Natural killer cell treated with Interleukin-12 subunit alpha and Interleukin-12 subunit beta and Interleukin-15 and Interleukin-18, amount 100 ng/mL, for 72 hours (primary cell): ENCODE measurements around the gene INTS3. TPM values are rescaled to one million over a fixed set of nuclear protein-coding genes. Genes with fewer than 3 reads are reported as not detected.
"Not testable (repeated sequence)": the region's sequence is repeated elsewhere in the genome, so short reads cannot be mapped to it uniquely, and the experiment has no call there.

ENCODE experiments used
- ATAC-seq, 2 donors: fragments of 150-1000 bp; cut with Tn5 transposase in 1 of 2; sonication (Bioruptor Pico), chemical (Tn5 transposase) in 1 of 2; 2 replicates each; pipeline ENCODE4 v1.10.0; 2021
- DNase-seq: peaks from one replicate; pipeline ENCODE4 v3.0.0; 2022; ENCODE audit warnings: low spot score
- H3K27ac Mint-ChIP-seq, 2 donors: 1 replicate in 1 of 2; 2 replicates in 1 of 2; pipeline ENCODE4 v1.8.0; 2022; ENCODE audit warnings: mixed read lengths in 2 of 2, mild to moderate bottlenecking in 1 of 2, moderate library complexity in 1 of 2
- H3K27me3 Mint-ChIP-seq, 2 donors: 1 replicate in 1 of 2; 2 replicates in 1 of 2; pipeline ENCODE4 v1.8.0; 2022; ENCODE audit warnings: mixed read lengths in 2 of 2
- H3K36me3 Mint-ChIP-seq: one replicate; pipeline ENCODE4 v1.8.0; 2022; ENCODE audit warnings: mixed read lengths
- H3K4me1 Mint-ChIP-seq, 2 donors: 1 replicate in 1 of 2; 2 replicates in 1 of 2; pipeline ENCODE4 v1.8.0; 2022; ENCODE audit warnings: low read depth in 2 of 2, mixed read lengths in 2 of 2, mild to moderate bottlenecking in 1 of 2
- H3K4me3 Mint-ChIP-seq: one replicate; pipeline ENCODE4 v1.8.0; 2022; ENCODE audit warnings: mixed read lengths
- H3K9me3 Mint-ChIP-seq: 2 replicates; pipeline ENCODE4 v1.8.0; 2022; ENCODE audit warnings: mixed read lengths
- total RNA-seq, 2 donors: library from RNA; stranded (reverse); gene quantifications; one replicate each; pipeline ENCODE4 v1.2.3, GENCODE V29; 2022

Gene INTS3
- total RNA-seq, 2 donors from 2014 or later: 42.1 to 62.0 TPM

GRCh38 chr1:153752072-153752471 lies 24.2 kb downstream of the INTS3 start:
- Mint-ChIP-seq H3K9me3 (no peaks in the 10 kb centered on the region), H3K4me3 (no peak overlapping the region), H3K27ac (peak overlapping the region in 1 of 2 donors; percentile 24), H3K27me3 (no peaks in the 10 kb centered on the region), H3K36me3 (peaks cover 23% of the 10 kb centered on the region), H3K4me1 (peaks cover 0 to 8% of the 10 kb centered on the region in 2 donors)
- no peak for DNase-seq
- no peak for ATAC-seq

GRCh38 chr1:153752571-153753195 lies 24.8 kb downstream of the INTS3 start:
- no peak for DNase-seq
- Mint-ChIP-seq H3K27me3 (no peaks in the 10 kb centered on the region), H3K4me3 (no peak overlapping the region), H3K36me3 (peaks cover 25% of the 10 kb centered on the region), H3K27ac (peak overlapping the region in 1 of 2 donors; percentile 24), H3K4me1 (peaks cover 0 to 8% of the 10 kb centered on the region in 2 donors), H3K9me3 (no peaks in the 10 kb centered on the region)
- ATAC-seq: no peak

- Mint-ChIP-seq H3K4me1 (peaks cover 0 to 4% of the 10 kb centered on the region in 2 donors), H3K27ac (no peak overlapping the region), H3K27me3 (no peaks in the 10 kb centered on the region), H3K36me3 (peaks cover 20% of the 10 kb centered on the region), H3K9me3 (no peaks in the 10 kb centered on the region), H3K4me3 (no peak overlapping the region)
- DNase-seq: no peak
- no peak for ATAC-seq
Measured at GRCh38 chr1:153754266-153754665, 26.4 kb downstream of the INTS3 start.

- Mint-ChIP-seq H3K4me3 (no peak overlapping the region), H3K27ac (peak overlapping the region in 1 of 2 donors; percentile 47), H3K9me3 (no peaks in the 10 kb centered on the region), H3K27me3 (no peaks in the 10 kb centered on the region), H3K36me3 (peaks cover 6% of the 10 kb centered on the region), H3K4me1 (no peaks in the 10 kb centered on the region)
- ATAC-seq (no peak), DNase-seq (no peak)
Measured at GRCh38 chr1:153760440-153760839, 32.6 kb downstream of the INTS3 start.

GRCh38 chr1:153763365-153764225 lies 35.7 kb downstream of the INTS3 start:
- Mint-ChIP-seq H3K27ac (no peak overlapping the region), H3K27me3 (no peaks in the 10 kb centered on the region), H3K4me1 (no peaks in the 10 kb centered on the region), H3K4me3 (no peak overlapping the region), H3K9me3 (no peaks in the 10 kb centered on the region), H3K36me3 (peaks cover 10% of the 10 kb centered on the region)
- ATAC-seq (no peak), DNase-seq (no peak)

GRCh38 chr1:153764310-153764709 lies 36.5 kb downstream of the INTS3 start:
- no peaks in the 10 kb centered on the region for H3K9me3 Mint-ChIP-seq
- peaks cover 10% of the 10 kb centered on the region for H3K36me3 Mint-ChIP-seq
- ATAC-seq (no peak), DNase-seq (no peak)
- H3K27me3 Mint-ChIP-seq: no peaks in the 10 kb centered on the region
- H3K27ac Mint-ChIP-seq: no peak overlapping the region
- H3K4me3 Mint-ChIP-seq: no peak overlapping the region
- H3K4me1 Mint-ChIP-seq: no peaks in the 10 kb centered on the region

- H3K27ac Mint-ChIP-seq, DNase-seq, H3K27me3 Mint-ChIP-seq, H3K9me3 Mint-ChIP-seq, ATAC-seq, H3K4me1 Mint-ChIP-seq, H3K4me3 Mint-ChIP-seq: not testable (repeated sequence)
- H3K36me3 Mint-ChIP-seq: peaks cover 10% of the 10 kb centered on the region
Measured at GRCh38 chr1:153766663-153767062, 38.8 kb downstream of the INTS3 start.

GRCh38 chr1:153767519-153767918 lies 39.7 kb downstream of the INTS3 start:
- DNase-seq: no peak
- no peak for ATAC-seq
- H3K27ac Mint-ChIP-seq: no peak overlapping the region
- H3K4me3 Mint-ChIP-seq: no peak overlapping the region
- no peaks in the 10 kb centered on the region for H3K9me3 Mint-ChIP-seq
- peaks cover 10% of the 10 kb centered on the region for H3K36me3 Mint-ChIP-seq
- H3K4me1 Mint-ChIP-seq: peaks cover 0 to 5% of the 10 kb centered on the region in 2 donors
- no peaks in the 10 kb centered on the region for H3K27me3 Mint-ChIP-seq

- H3K36me3 Mint-ChIP-seq: peaks cover 10% of the 10 kb centered on the region
- DNase-seq: no peak
- no peak overlapping the region for H3K27ac Mint-ChIP-seq
- no peaks in the 10 kb centered on the region for H3K9me3 Mint-ChIP-seq
- H3K4me3 Mint-ChIP-seq: no peak overlapping the region
- no peaks in the 10 kb centered on the region for H3K27me3 Mint-ChIP-seq
- ATAC-seq: no peak
- H3K4me1 Mint-ChIP-seq: peaks cover 4 to 12% of the 10 kb centered on the region in 2 donors
Measured at GRCh38 chr1:153768316-153769181, 40.7 kb downstream of the INTS3 start.

GRCh38 chr1:153769221-153769620 lies 41.4 kb downstream of the INTS3 start:
- no peaks in the 10 kb centered on the region for H3K27me3 Mint-ChIP-seq
- H3K9me3 Mint-ChIP-seq: no peaks in the 10 kb centered on the region
- H3K4me1 Mint-ChIP-seq: peaks cover 11 to 18% of the 10 kb centered on the region in 2 donors
- H3K4me3 Mint-ChIP-seq: no peak overlapping the region
- peaks cover 10% of the 10 kb centered on the region for H3K36me3 Mint-ChIP-seq
- ATAC-seq: no peak
- no peak for DNase-seq
- peak overlapping the region in 1 of 2 donors; percentile 78 for H3K27ac Mint-ChIP-seq

GRCh38 chr1:153770797-153771196 lies 42.9 kb downstream of the INTS3 start:
- peaks cover 10% of the 10 kb centered on the region for H3K36me3 Mint-ChIP-seq
- no peak for ATAC-seq
- DNase-seq: no peak
- H3K27me3 Mint-ChIP-seq: no peaks in the 10 kb centered on the region
- no peaks in the 10 kb centered on the region for H3K9me3 Mint-ChIP-seq
- peaks cover 19 to 26% of the 10 kb centered on the region in 2 donors for H3K4me1 Mint-ChIP-seq
- H3K4me3 Mint-ChIP-seq: no peak overlapping the region
- H3K27ac Mint-ChIP-seq: no peak overlapping the region

GRCh38 chr1:153771261-153771660 lies 43.4 kb downstream of the INTS3 start:
- H3K4me3 Mint-ChIP-seq: no peak overlapping the region
- ATAC-seq (no peak), DNase-seq (no peak)
- peaks cover 10% of the 10 kb centered on the region for H3K36me3 Mint-ChIP-seq
- H3K9me3 Mint-ChIP-seq: no peaks in the 10 kb centered on the region
- H3K27me3 Mint-ChIP-seq: no peaks in the 10 kb centered on the region
- no peak overlapping the region for H3K27ac Mint-ChIP-seq
- H3K4me1 Mint-ChIP-seq: peaks cover 19 to 26% of the 10 kb centered on the region in 2 donors

- Mint-ChIP-seq H3K27ac (peak overlapping the region in 1 of 2 donors; percentile 92), H3K9me3 (no peaks in the 10 kb centered on the region), H3K36me3 (peaks cover 10% of the 10 kb centered on the region), H3K27me3 (no peaks in the 10 kb centered on the region), H3K4me3 (no peak overlapping the region), H3K4me1 (peaks cover 26 to 32% of the 10 kb centered on the region in 2 donors)
- ATAC-seq (no peak), DNase-seq (no peak)
Measured at GRCh38 chr1:153771841-153772593, 44.2 kb downstream of the INTS3 start.
